Middle frontal gyrus (tissue), 1 donor: ENCODE results near the gene C1QTNF5.

Source experiments
- DNase-seq: peaks from one replicate; pipeline ENCODE4 v3.0.0-alpha.2; 2015; ENCODE audit warnings: low spot score; ENCODE audit errors: extremely low spot score

Gene C1QTNF5

GRCh38 chr11:119338318-119338890 is 2.3 kb downstream of the C1QTNF5 start:
- DNase-seq = no peak

DNA sequence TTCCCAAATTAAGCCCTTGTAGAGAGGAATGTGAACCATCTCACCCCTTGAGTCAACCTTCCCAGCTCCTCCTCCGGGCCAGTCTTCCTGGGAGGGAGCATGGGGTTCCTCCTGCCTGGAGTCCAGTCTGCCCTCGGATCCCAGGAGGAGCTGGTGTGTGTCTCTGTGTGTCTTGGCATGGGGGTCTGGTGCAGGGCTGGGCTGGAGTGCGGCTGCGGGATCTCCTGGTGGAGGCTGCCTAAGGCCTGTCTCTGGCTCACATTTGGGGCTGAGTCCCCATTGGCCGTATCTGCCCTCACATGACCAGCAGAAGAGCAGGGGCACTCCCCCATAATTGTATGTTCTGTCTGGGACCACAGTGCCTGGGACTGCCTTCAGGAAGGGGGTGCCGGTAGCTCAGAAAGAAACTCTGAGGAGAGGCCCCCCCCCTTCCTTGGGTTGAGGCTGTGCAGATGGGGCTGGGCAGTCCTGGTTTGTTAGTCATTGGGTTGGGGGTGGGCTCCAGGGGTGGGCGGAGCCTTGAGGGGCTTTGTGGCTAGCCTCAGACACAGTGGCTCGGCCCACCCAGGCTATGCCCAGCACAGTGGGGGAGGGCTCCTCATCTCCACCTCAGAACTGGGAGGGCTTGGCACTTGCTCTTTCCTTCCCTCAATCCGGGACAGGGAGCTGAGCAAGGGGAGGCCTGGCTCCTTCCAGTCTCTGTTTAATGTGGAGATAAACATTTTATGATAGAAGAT is 2.9 kb downstream of the C1QTNF5 start:
- no peak for DNase-seq

DNA sequence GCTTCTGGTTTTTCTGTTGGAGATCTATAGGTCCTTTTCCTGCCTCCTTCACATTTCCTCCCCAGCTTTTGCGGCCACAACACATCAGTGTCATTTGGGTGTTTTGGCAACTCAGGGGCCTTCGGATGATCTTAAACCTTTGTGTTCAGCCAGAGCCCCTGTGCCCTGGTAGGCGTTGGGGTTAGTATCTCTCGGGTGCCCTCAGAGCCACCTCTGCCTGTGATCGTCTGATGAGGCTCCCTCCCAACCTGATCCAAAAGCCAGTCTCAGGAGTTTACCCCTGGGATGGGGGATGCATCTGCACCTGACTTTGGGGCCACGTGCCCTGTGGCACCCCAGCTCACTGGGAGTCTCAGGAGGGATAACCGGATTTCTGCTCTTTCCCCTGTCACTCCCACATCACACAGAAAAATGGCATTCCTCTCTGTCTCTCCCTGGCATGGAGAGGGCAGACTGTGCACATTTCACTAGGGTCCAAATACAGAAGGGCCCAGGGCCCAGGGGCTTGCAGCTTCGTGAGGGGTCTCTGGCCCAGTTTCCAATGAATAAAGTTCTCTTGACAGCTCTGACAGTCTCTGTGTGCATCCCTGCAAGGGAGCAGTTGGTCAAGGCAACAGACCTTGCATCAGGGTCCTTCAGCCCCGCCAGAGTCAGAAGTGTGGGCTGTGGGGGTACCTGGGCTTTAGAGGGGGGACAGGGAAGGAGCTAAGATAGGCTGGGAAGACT is 3.8 kb downstream of the C1QTNF5 start:
- no peak for DNase-seq

GRCh38 chr11:119335655-119336543 is 4.8 kb downstream of the C1QTNF5 start:
- DNase-seq = no peak

DNA sequence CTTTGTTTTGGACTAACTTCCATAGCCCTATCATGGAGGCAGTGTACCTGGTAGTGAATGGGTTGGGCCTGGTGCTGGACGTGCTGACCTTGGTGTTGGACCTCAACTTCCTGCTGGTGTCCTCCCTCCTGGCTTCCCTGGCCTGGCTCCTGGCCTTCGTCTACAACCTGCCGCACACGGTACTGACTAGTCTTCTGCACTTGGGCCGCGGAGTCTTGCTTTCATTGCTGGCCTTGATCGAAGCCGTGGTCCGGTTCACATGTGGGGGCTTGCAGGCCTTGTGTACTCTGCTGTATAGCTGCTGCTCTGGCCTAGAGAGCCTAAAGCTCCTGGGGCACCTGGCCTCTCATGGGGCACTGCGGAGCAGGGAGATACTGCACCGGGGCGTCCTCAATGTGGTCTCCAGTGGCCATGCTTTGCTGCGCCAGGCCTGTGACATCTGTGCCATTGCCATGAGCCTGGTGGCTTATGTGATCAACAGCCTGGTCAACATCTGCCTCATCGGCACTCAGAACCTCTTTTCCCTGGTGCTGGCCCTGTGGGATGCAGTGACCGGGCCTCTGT is 5.5 kb downstream of the C1QTNF5 start:
- DNase-seq = no peak

DNA sequence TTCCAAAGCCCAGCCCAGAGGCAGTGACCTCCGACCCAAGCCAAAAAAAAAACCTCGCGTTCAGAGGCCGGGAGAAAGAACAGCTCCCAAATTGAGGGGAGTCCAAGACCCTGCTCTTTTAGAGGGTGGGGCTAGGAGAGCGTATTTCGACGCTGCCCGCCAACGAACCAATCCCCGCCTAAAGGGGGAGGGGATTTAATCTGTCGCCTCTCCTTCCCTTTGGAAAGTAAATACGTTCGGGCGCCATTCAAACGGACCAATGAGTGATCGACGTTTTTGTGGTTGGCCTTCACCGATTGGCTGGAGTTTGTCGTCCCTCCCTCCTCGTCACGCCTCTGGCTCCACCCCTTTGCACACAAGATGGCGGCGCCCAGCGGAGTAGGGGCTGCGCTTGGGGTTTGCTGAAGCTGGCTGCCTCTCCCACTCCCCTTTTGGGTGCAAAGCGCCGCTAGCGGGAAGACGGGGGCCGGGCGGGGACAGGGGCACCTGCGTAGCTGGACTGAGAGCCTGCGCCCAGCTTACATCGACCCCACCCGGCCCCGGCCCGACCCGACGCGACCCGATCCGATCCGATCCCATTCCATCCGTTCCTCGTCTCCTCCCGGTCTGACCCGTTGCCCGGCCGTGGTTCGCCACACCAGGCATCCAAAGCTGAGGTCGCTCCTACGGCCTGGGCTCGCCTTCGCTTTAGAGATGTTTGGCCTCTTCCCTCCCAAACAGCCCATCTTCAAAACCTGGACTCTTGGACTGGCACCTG is 6.3 kb downstream of the C1QTNF5 start, which contains the start of gene RNF26:
Gene RNF26, plus strand, starts transcription at position 354 of the 757 bp plus-strand sequence. CDS start 596 bp downstream, outside the sequence.
- DNase-seq = peak; percentile 98

DNA sequence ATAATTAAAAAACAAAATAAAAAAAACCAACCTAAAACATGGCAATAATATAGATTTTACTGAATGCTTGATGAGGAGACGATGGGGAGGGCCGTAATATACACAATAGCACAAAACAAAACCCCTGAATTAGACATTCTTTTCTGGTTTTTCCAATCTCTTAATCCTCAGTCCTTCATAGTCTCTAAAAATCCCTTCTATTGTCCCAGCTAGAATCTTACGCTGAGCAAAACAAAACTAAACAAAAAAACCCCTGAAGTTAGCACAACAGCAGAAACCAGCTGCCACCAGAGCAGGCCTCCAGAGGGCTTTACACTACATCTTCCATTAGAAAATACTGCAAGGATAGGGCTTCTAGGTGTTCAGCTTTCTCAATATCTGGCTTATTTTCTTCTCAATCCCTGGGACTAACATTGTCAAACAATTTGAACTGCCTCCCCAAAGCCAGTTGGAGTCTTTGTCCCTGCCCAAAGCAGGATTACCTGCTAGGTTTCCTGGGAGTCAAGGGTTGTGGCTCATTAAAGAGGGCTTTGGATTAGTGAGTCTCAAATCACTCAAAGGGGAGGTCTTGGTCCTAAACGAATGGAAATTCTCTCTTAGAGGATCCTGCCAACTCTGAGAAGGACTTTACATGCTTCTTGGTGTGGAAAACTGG is 8.4 kb downstream of the C1QTNF5 start:
- no peak for DNase-seq

DNA sequence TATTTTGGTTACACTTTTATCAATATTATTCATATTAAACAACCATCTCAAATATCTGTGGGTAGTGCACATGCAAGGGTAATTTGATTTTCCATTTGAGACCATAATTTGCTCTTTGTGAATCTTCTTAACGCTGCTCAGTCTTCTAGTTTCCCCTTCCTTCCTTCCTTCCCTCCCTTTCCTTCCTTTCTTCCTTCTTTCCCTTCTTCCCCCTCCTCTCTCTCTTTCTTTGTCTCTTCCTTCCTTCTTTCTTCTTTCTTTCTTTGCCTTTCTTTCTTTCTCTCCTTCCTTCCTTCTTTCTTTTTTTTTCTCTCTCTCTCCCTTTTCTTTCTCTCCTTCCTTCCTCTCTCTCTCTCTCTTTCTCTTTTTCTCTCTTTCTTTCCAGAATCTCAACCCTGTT is 10.4 kb downstream of the C1QTNF5 start:
- no peak for DNase-seq

DNA sequence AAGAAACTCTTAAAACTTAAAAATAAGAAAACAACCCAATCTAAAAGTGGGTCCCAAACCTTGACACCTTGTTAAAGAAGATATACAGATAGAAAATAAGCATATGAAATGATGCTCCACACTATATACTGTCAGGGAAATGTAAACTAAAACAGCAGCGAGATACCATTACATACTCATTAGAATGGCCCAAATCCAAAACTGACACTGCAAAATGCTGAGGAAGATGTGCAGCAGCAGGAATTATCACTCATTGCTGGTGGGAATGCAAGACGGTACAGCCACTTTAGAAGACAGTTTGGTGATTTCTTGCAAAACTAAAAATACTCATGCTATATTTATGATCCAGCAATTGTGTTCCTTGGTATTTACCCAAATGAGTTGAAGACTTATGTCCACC is 11.4 kb downstream of the C1QTNF5 start:
- DNase-seq = no peak

- DNase-seq = no peak
These were observed 16.5 kb downstream of the C1QTNF5 start for GRCh38 chr11:119324189-119324588.

DNA sequence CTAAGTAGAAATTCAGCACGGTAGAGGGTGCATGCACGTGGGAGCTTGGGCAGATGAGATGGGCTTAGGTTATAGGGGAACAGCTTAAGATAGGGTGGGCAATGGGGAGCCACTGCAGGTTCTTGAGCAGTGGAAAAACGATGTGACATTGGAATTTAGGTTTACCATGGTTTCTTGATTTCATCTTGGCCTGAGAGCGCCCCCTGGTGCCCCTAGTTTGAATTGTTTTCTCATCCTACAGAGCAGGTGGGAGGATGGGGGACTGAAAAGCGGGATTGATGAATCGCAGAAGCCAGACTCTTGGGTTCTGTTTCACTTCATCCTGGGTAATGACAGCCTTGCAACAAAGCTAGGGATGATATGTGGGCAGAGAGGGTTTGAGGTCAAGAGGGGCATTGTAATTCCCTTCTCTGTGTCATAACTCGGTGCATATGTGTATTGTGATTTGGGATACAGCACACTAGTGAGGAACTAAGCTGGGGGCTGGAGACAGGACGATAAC is 17.1 kb downstream of the C1QTNF5 start:
- peak; percentile 45 for DNase-seq

GRCh38 chr11:119322921-119323531 is 17.7 kb downstream of the C1QTNF5 start:
- DNase-seq = no peak

- no peak for DNase-seq
These were observed 18.3 kb downstream of the C1QTNF5 start for GRCh38 chr11:119322360-119322739.

- DNase-seq = no peak
These were observed 19.7 kb downstream of the C1QTNF5 start for GRCh38 chr11:119320776-119321524.

GRCh38 chr11:119320240-119320775 is 20.4 kb downstream of the C1QTNF5 start:
- no peak for DNase-seq

- DNase-seq = no peak
These were observed 20.9 kb downstream of the C1QTNF5 start for GRCh38 chr11:119319700-119320239.

DNA sequence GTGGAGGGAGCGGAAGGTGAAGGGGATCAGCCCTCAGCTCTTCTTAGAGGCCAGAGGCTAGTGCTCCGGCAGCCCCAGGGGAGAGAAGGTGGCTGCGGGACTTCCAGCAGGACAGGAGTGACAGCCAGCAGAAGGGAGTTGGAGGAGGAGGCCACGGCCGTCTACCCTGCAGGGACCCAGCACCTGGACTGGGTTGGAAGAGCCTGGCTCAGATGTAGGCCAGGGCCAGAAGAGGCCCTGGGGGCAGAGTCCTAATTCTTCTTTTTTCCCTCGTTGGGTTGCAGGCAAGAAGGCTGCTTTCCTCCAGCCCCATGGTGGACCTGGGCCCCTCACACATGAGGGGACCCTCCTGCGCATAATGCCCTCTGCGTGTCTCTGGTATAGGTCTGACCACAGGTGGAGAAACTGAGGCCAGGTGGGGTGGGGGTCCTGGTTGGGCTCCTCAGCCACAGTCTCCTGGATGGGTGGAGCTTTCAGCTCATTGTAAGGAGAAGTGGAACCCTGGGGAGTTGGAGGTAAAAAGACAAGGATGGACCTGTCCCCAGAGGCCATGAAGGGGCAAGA is 21.5 kb downstream of the C1QTNF5 start:
- no peak for DNase-seq
